Upper lobe of left lung (tissue), 6 donors: ENCODE results near the gene LY6G5C. TPM values are rescaled to one million over a fixed set of nuclear protein-coding genes. Genes with fewer than 3 reads are reported as not detected.

Experiments
- ATAC-seq, 2 donors: fragments of 200-7000 bp; cut with Tn5 transposase; one replicate each; pipeline ENCODE4 v1.9.1; 2022; ENCODE audit warnings: mild to moderate bottlenecking in 2 of 2, moderate library complexity in 2 of 2; ENCODE audit not compliant: low FRiP score in 2 of 2
- DNase-seq, 2 donors: peaks; one replicate each; pipeline ENCODE4 v3.0.0-alpha.2; 2019 to 2020
- H3K27ac ChIP-seq, 4 donors: fragments of 200-600 bp; sonication (generic); one replicate each; pipeline ENCODE4 v1.5.1; 2016 to 2019
- H3K27me3 ChIP-seq, 4 donors: fragments of 200-600 bp; sonication (generic); one replicate each; pipeline ENCODE4 v1.5.1; 2017 to 2019
- H3K36me3 ChIP-seq, 4 donors: fragments of 200-600 bp; sonication (generic); one replicate each; pipeline ENCODE4 v1.5.1; 2016 to 2019
- H3K4me1 ChIP-seq, 4 donors: fragments of 200-600 bp; sonication (generic); one replicate each; pipeline ENCODE4 v1.5.1; 2018 to 2019
- H3K4me3 ChIP-seq, 4 donors: fragments of 200-600 bp; sonication (generic); one replicate each; pipeline ENCODE4 v1.5.1; 2017 to 2019; ENCODE audit warnings: mild to moderate bottlenecking in 2 of 4, moderate library complexity in 1 of 4
- H3K9me3 ChIP-seq, 4 donors: fragments of 200-600 bp; sonication (generic); one replicate each; pipeline ENCODE4 v1.5.1; 2018 to 2019
- EP300 ChIP-seq, 4 donors: sonication (generic); formaldehyde crosslinking; IDR thresholded peaks; one replicate each; pipeline ENCODE4 v1.5.1; 2017; ENCODE audit warnings: antibody characterized with exemption in 4 of 4, control low read depth in 2 of 4
- POLR2A ChIP-seq, 4 donors: fragments of 450-650 bp; IDR thresholded peaks; one replicate each; pipeline ENCODE4 v1.5.1; 2016 to 2017; ENCODE audit warnings: antibody characterized with exemption in 4 of 4, mild to moderate bottlenecking in 2 of 4
- POLR2AphosphoS5 ChIP-seq, 2 donors: sonication (generic); formaldehyde crosslinking; IDR thresholded peaks; one replicate each; pipeline ENCODE4 v1.5.1; 2017; ENCODE audit warnings: antibody characterized with exemption in 2 of 2
- WGBS, 2 donors: methylation state at CpG; one replicate each; pipeline ENCODE4 v1.1.5; 2017 to 2018; 5-methylcytosine and 5-hydroxymethylcytosine counted together
- total RNA-seq, 6 donors: library from RNA; depleted of rRNA in 4 of 6; stranded (reverse); fragments of >200 nt in 4 of 6; gene quantifications; one replicate each; pipeline versions ENCODE4 v1.1.0 to v1.2.1, GENCODE V29; 2016 to 2021
- TF ChIP-seq, protein P1 (sequence below), 6 experiments: fragments of 450-650 bp in 4 of 6; fragments of 200-600 bp in 2 of 6; sonication (generic) in 2 of 6; IDR thresholded peaks; one replicate each; pipeline ENCODE4 v1.5.1; 2016 to 2019; ENCODE audit warnings: antibody characterized with exemption in 6 of 6
- donor health status: DM: no; HTN: no; CAD: no; lungs with moderate emphysema.
- donor health status: DM: no; HTN: yes; CAD: no; lungs with severe emphysema.

Gene LY6G5C
- total RNA-seq, 6 donors from 2014 or later = 1.8 to 4.4 (median 3.1) TPM; not detected in 2

DNA sequence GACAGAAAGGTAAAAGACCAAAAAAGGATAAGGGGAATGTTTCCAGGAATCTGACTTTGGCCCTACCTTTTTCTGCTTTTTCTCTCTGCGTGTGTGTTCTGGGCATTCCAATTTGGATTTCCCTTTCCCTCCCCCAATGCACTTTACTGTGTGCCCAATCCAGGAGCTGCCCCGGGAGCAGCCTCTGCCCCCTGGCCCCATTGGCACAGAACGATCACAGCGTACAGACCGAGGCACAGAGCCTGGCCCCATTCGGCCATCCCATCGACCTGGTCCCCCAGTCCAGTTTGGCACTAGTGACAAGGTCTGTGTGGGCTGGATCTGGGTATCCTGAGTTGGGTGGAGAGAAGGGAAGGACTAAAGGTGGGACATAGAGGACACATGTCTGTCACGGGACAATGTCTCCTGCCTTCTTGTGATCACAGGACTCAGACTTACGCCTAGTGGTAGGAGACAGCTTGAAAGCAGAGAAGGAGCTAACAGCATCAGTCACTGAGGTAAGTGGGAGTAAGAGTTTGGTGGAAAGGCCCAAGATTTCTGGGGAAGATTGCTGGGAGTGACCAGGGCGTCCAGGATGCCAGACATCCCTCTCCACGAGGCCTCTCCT lies 45.8 kb downstream of the LY6G5C start:
- H3K4me1 ChIP-seq = no peaks in the 10 kb centered on the region

DNA sequence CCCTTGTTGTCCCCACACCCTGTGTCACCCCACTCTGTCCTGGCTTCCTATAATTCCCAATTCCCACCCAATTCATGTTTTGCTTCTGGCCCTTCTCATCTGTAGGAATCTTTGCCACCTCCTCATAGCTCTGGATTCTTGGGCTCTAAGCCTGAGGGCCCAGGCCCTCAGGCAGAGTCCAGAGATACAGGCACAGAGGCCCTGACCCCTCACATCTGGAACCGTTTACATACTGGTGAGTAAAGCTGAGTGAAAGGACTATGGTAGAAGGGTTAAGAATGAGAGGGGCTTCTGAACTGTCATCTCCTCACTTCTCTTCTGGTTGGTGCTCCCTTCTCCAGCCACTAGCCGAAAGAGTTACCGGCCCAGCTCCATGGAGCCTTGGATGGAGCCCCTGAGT lies 46.7 kb downstream of the LY6G5C start:
- no peak for TF ChIP-seq POLR2AphosphoS5 (IDR thresholded peaks at IDR 0.05)
- 78 to 95% methylated on average over 1 to 3 of the region's 3 CpGs for WGBS, 2 donors

More for the DNA sequence above, 45.8 kb downstream of the LY6G5C start:
- ATAC-seq (no peak), DNase-seq (no peak)
- peaks cover 57 to 100% (median 95%) of the 10 kb centered on the region in 4 donors for H3K36me3 ChIP-seq
- H3K9me3 ChIP-seq = no peaks in the 10 kb centered on the region
- no peak overlapping the region for H3K27ac ChIP-seq
- WGBS, 2 donors = 87% methylated on average over 10 to 11 of the region's 11 CpGs
- H3K27me3 ChIP-seq = no peaks in the 10 kb centered on the region
- TF ChIP-seq POLR2AphosphoS5 (IDR thresholded peaks at IDR 0.05) (no peak), POLR2A (IDR thresholded peaks at IDR 0.05) (no peak), EP300 (IDR thresholded peaks at IDR 0.05) (no peak)
- TF ChIP-seq, protein P1, sequence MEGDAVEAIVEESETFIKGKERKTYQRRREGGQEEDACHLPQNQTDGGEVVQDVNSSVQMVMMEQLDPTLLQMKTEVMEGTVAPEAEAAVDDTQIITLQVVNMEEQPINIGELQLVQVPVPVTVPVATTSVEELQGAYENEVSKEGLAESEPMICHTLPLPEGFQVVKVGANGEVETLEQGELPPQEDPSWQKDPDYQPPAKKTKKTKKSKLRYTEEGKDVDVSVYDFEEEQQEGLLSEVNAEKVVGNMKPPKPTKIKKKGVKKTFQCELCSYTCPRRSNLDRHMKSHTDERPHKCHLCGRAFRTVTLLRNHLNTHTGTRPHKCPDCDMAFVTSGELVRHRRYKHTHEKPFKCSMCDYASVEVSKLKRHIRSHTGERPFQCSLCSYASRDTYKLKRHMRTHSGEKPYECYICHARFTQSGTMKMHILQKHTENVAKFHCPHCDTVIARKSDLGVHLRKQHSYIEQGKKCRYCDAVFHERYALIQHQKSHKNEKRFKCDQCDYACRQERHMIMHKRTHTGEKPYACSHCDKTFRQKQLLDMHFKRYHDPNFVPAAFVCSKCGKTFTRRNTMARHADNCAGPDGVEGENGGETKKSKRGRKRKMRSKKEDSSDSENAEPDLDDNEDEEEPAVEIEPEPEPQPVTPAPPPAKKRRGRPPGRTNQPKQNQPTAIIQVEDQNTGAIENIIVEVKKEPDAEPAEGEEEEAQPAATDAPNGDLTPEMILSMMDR (IDR thresholded peaks at IDR 0.05) = no peak
- no peak overlapping the region for H3K4me3 ChIP-seq

DNA sequence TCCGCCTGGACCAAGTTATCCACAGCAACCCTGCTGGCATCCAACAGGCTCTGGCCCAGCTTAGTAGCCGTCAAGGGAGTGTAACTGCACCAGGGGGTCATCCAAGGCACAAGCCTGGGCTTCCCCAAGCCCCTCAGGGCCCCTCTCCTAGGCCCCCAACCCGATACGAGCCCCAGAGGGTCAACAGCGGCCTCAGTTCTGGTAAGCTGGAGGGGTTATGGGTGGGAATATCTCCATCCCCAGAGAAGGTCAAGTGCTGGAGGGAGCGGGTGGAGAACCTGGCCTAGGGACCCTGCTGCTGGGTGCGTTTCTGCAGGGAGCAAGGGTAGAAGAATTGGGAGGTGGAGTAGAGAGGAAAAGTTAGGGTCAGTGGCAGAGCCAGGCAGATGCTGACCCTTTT lies 47.4 kb downstream of the LY6G5C start:
- Histone ChIP-seq H3K27me3 (no peaks in the 10 kb centered on the region), H3K4me1 (no peaks in the 10 kb centered on the region), H3K9me3 (no peaks in the 10 kb centered on the region), H3K4me3 (no peak overlapping the region), H3K36me3 (peaks cover 56 to 100% (median 96%) of the 10 kb centered on the region in 4 donors), H3K27ac (no peak overlapping the region)
- TF ChIP-seq POLR2A (IDR thresholded peaks at IDR 0.05) = no peak
- no peak for TF ChIP-seq POLR2AphosphoS5 (IDR thresholded peaks at IDR 0.05)
- TF ChIP-seq, protein P1 (IDR thresholded peaks at IDR 0.05) = no peak
- 97 to 98% methylated on average over 7 of the region's 7 CpGs for WGBS, 2 donors
- ATAC-seq = no peak
- DNase-seq = no peak

More for the DNA sequence above, 46.7 kb downstream of the LY6G5C start:
- H3K4me1 ChIP-seq = no peaks in the 10 kb centered on the region
- H3K27ac ChIP-seq = no peak overlapping the region
- no peaks in the 10 kb centered on the region for H3K9me3 ChIP-seq
- peaks cover 57 to 100% (median 95%) of the 10 kb centered on the region in 4 donors for H3K36me3 ChIP-seq
- DNase-seq (no peak), ATAC-seq (no peak)
- no peak overlapping the region for H3K4me3 ChIP-seq
- H3K27me3 ChIP-seq = no peaks in the 10 kb centered on the region

DNA sequence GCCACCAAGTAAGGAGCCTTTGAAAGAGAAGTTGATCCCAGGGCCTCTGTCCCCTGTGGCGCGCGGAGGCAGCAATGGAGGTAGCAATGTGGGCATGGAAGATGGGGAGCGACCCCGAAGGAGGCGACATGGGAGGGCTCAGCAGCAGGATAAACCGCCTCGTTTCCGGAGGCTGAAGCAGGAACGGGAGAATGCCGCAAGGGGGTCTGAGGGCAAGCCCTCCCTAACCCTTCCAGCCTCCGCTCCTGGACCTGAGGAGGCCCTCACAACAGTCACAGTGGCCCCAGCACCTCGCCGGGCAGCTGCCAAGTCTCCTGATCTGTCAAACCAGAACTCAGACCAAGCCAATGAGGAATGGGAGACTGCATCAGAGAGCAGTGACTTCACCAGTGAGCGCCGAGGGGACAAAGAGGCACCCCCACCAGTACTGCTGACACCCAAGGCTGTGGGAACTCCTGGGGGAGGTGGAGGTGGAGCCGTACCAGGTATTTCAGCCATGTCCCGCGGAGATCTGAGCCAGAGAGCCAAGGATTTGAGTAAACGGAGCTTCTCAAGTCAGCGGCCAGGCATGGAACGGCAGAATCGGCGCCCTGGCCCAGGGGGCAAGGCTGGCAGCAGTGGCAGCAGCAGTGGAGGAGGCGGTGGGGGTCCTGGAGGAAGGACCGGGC lies 48.5 kb downstream of the LY6G5C start:
- H3K36me3 ChIP-seq = peaks cover 65 to 100% (median 100%) of the 10 kb centered on the region in 4 donors
- no peak overlapping the region for H3K4me3 ChIP-seq
- no peak overlapping the region for H3K27ac ChIP-seq
- no peaks in the 10 kb centered on the region for H3K4me1 ChIP-seq
- peak in 1 of 2 donors; percentile 52 for DNase-seq
- WGBS, 2 donors = 90 to 93% methylated on average over 24 to 26 of the region's 26 CpGs
- H3K9me3 ChIP-seq = no peaks in the 10 kb centered on the region
- no peaks in the 10 kb centered on the region for H3K27me3 ChIP-seq
- no peak for ATAC-seq
- TF ChIP-seq EP300 (IDR thresholded peaks at IDR 0.05) = no peak
- TF ChIP-seq POLR2AphosphoS5 (IDR thresholded peaks at IDR 0.05) = no peak
- TF ChIP-seq POLR2A (IDR thresholded peaks at IDR 0.05) = no peak
- TF ChIP-seq, protein P1 (IDR thresholded peaks at IDR 0.05) = no peak

DNA sequence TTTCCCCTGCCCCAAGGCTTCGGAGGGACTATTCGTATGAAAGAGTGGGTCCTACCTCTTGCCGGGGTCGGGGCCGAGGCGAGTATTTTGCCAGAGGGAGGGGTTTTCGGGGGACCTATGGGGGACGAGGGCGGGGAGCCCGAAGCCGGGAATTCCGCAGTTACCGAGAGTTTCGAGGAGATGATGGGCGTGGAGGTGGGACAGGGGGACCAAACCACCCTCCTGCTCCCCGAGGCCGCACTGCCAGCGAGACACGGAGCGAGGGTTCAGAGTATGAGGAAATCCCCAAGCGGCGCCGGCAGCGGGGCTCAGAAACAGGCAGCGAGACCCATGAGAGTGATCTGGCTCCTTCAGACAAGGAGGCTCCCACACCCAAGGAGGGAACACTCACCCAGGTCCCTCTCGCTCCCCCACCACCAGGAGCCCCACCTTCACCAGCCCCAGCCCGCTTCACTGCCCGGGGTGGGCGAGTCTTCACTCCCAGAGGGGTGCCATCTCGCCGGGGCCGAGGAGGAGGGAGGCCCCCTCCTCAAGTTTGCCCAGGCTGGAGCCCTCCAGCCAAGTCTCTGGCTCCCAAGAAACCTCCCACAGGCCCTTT lies 49.1 kb downstream of the LY6G5C start:
- ATAC-seq (no peak), DNase-seq (peak in 1 of 2 donors; percentile 79)
- WGBS, 2 donors = 88 to 96% methylated on average over 24 to 28 of the region's 32 CpGs
- Histone ChIP-seq H3K27ac (no peak overlapping the region), H3K4me1 (no peaks in the 10 kb centered on the region), H3K27me3 (no peaks in the 10 kb centered on the region), H3K4me3 (no peak overlapping the region), H3K9me3 (no peaks in the 10 kb centered on the region), H3K36me3 (peaks cover 65 to 100% (median 100%) of the 10 kb centered on the region in 4 donors)
- TF ChIP-seq EP300 (IDR thresholded peaks at IDR 0.05) (no peak), POLR2AphosphoS5 (IDR thresholded peaks at IDR 0.05) (no peak), POLR2A (IDR thresholded peaks at IDR 0.05) (no peak)
- TF ChIP-seq, protein P1 (IDR thresholded peaks at IDR 0.05) = no peak
